Activated CD8-positive, alpha-beta memory T cell treated with anti-CD3 and anti-CD28 coated beads, Interleukin-2, amount 50 U/mL, for 48 hours (primary cell): Measurements from ENCODE around the gene STX10.

Experiments
- DNase-seq: peaks from one replicate; pipeline ENCODE4 v3.0.0-alpha.2; 2020

STX10 gene

GRCh38 chr19:13138916-13139198 is 11.3 kb downstream of the STX10 start:
- no peak for DNase-seq

GRCh38 chr19:13138171-13138915 is 11.8 kb downstream of the STX10 start:
- no peak for DNase-seq

GRCh38 chr19:13137290-13137794 is 12.8 kb downstream of the STX10 start:
- no peak for DNase-seq

GRCh38 chr19:13135068-13136062 is 14.8 kb downstream of the STX10 start:
- DNase-seq: no peak

- no peak for DNase-seq
Observed at GRCh38 chr19:13134626-13135025, 15.5 kb downstream of the STX10 start.

GRCh38 chr19:13133241-13133870 is 16.8 kb downstream of the STX10 start:
- DNase-seq: no peak

- DNase-seq: peak; percentile 78
Observed at GRCh38 chr19:13132471-13133180, 17.5 kb downstream of the STX10 start.

GRCh38 chr19:13130886-13131490 is 19.2 kb downstream of the STX10 start:
- no peak for DNase-seq

- no peak for DNase-seq
Observed at GRCh38 chr19:13129384-13129783, 20.8 kb downstream of the STX10 start.

GRCh38 chr19:13128583-13128982 is 21.6 kb downstream of the STX10 start:
- no peak for DNase-seq

- no peak for DNase-seq
Observed at GRCh38 chr19:13127811-13128575, 22.2 kb downstream of the STX10 start.

- DNase-seq: no peak
Observed at GRCh38 chr19:13127051-13127450, 23.1 kb downstream of the STX10 start.

- DNase-seq: no peak
Observed at GRCh38 chr19:13122980-13123957, 26.9 kb downstream of the STX10 start.

GRCh38 chr19:13122275-13122878 is 27.8 kb downstream of the STX10 start:
- no peak for DNase-seq

GRCh38 chr19:13121551-13122274 is 28.5 kb downstream of the STX10 start:
- no peak for DNase-seq

- no peak for DNase-seq
Observed at GRCh38 chr19:13120817-13121216, 29.4 kb downstream of the STX10 start.

- DNase-seq: no peak
Observed at GRCh38 chr19:13120031-13120430, 30.1 kb downstream of the STX10 start.

GRCh38 chr19:13119627-13120026 is 30.5 kb downstream of the STX10 start:
- DNase-seq: no peak
